H1 (cell line): Measurements from ENCODE around the gene IQCH. TPM values are rescaled to one million over a fixed set of nuclear protein-coding genes. Genes with fewer than 3 reads are reported as not detected.

Experiments
- CEBPB ChIP-seq: IDR thresholded peaks from 2 replicates; pipeline ENCODE4 v1.6.1; 2012; ENCODE audit warnings: low read depth, low read length
- CHD1 ChIP-seq: IDR thresholded peaks from 2 replicates; pipeline ENCODE4 v1.6.1; 2012; ENCODE audit warnings: low read depth, low read length, improper control_type of control experiment
- EGR1 ChIP-seq: IDR thresholded peaks from 2 replicates; pipeline ENCODE4 v1.6.1; 2011; ENCODE audit warnings: low read depth, low read length, borderline replicate concordance
- EP300 ChIP-seq, 2 experiments: IDR thresholded peaks; 1 replicate in 1 of 2; 2 replicates in 1 of 2; pipeline ENCODE4 v1.6.1; 2011 to 2012; ENCODE audit warnings: low read depth in 2 of 2, low read length in 2 of 2, mild to moderate bottlenecking in 2 of 2, borderline replicate concordance in 1 of 2, inconsistent platforms in 1 of 2, moderate library complexity in 1 of 2
- FOSL1 ChIP-seq: IDR thresholded peaks from 2 replicates; pipeline ENCODE4 v1.6.1; 2011; ENCODE audit warnings: mild to moderate bottlenecking, low read depth, low read length, moderate library complexity; ENCODE audit not compliant: insufficient read depth
- HDAC6 ChIP-seq: IDR thresholded peaks from one replicate; pipeline ENCODE4 v1.7.1; 2012; ENCODE audit warnings: low read depth, mild to moderate bottlenecking, inconsistent platforms, low read length, moderate library complexity
- JUND ChIP-seq: IDR thresholded peaks from 2 replicates; pipeline ENCODE4 v1.6.1; 2011; ENCODE audit warnings: mild to moderate bottlenecking, improper control_type of control experiment, low read length
- KDM1A ChIP-seq: fragments of 200-600, 300-600 bp; sonication (generic); IDR thresholded peaks from 2 replicates; pipeline ENCODE4 v1.7.1; 2016; ENCODE audit warnings: mild to moderate bottlenecking, low read length, borderline replicate concordance
- KDM4A ChIP-seq: IDR thresholded peaks from one replicate; pipeline ENCODE4 v1.7.1; 2012; ENCODE audit warnings: low read depth, mild to moderate bottlenecking, moderate library complexity, low read length, inconsistent platforms; ENCODE audit not compliant: severe bottlenecking
- RAD21 ChIP-seq, 2 experiments: IDR thresholded peaks in 1 of 2; conservative IDR thresholded peaks in 1 of 2; 2 replicates each; pipeline ENCODE4 v1.6.1; 2011; ENCODE audit warnings: low read depth in 2 of 2, low read length in 2 of 2, improper control_type of control experiment in 1 of 2, inconsistent platforms in 1 of 2, mild to moderate bottlenecking in 1 of 2, moderate library complexity in 1 of 2
- RBBP5 ChIP-seq: IDR thresholded peaks from 2 replicates; pipeline ENCODE4 v1.7.1; 2012; ENCODE audit warnings: low read depth, mild to moderate bottlenecking, inconsistent platforms, low read length, moderate library complexity, borderline replicate concordance
- RXRA ChIP-seq: IDR thresholded peaks from 2 replicates; pipeline ENCODE4 v1.6.1; 2011; ENCODE audit warnings: low read depth, mild to moderate bottlenecking, low read length, moderate library complexity; ENCODE audit not compliant: insufficient read depth
- SIRT6 ChIP-seq: IDR thresholded peaks from one replicate; pipeline ENCODE4 v1.7.1; 2012; ENCODE audit warnings: low read length, inconsistent platforms
- SIX5 ChIP-seq: IDR thresholded peaks from 2 replicates; pipeline ENCODE4 v1.6.1; 2011; ENCODE audit warnings: mild to moderate bottlenecking, low read depth, low read length
- SRF ChIP-seq: IDR thresholded peaks from 2 replicates; pipeline ENCODE4 v1.6.1; 2011; ENCODE audit warnings: mild to moderate bottlenecking, low read depth, low read length, moderate library complexity
- TBP ChIP-seq: IDR thresholded peaks from 2 replicates; pipeline ENCODE4 v1.6.1; 2011; ENCODE audit warnings: low read depth, low read length, improper control_type of control experiment
- TEAD4 ChIP-seq: IDR thresholded peaks from 2 replicates; pipeline ENCODE4 v1.6.1; 2012; ENCODE audit warnings: low read depth, low read length, inconsistent platforms, mixed read lengths
- YY1 ChIP-seq: IDR thresholded peaks from 2 replicates; pipeline ENCODE4 v1.6.1; 2011; ENCODE audit warnings: low read depth, mild to moderate bottlenecking, low read length
- ZNF274 ChIP-seq: IDR thresholded peaks from 2 replicates; pipeline ENCODE4 v1.7.0; 2012; ENCODE audit warnings: low read length, borderline replicate concordance; ENCODE audit errors: extremely low read depth
- polyA plus RNA-seq, 7 experiments: library from polyadenylated mRNA; depleted of rRNA in 3 of 7; stranded (reverse) in 5 of 7; unstranded in 2 of 7; fragments of >200 nt in 5 of 7; fragments of 200-250 nt in 2 of 7; gene quantifications; 1 replicate in 5 of 7; 2 replicates in 1 of 7; 4 replicates in 1 of 7; pipeline versions ENCODE4 v1.2.1 to v1.2.3, GENCODE V29; 2011 to 2013; ENCODE audit warnings: missing spikeins in 2 of 7, mixed read lengths in 2 of 7
- total RNA-seq: library from RNA; stranded (reverse); fragmentation: NEBNext Ultra II Directional; extraction: Animal tissue kit (Norgen Biotek cat#: 25700); gene quantifications from 2 replicates; pipeline ENCODE4 v1.2.1, GENCODE V29; 2021
- TF ChIP-seq, protein P1 (sequence below): IDR thresholded peaks from 2 replicates; pipeline ENCODE4 v1.6.1; 2012; ENCODE audit warnings: low read length, inconsistent platforms

The IQCH gene
- total and polyA plus RNA-seq, 2 of the 8 experiments (the other 6 are each of a cell fraction or from before 2014, with no cell fraction given), result 0.60 to 1.9 TPM

DNA sequence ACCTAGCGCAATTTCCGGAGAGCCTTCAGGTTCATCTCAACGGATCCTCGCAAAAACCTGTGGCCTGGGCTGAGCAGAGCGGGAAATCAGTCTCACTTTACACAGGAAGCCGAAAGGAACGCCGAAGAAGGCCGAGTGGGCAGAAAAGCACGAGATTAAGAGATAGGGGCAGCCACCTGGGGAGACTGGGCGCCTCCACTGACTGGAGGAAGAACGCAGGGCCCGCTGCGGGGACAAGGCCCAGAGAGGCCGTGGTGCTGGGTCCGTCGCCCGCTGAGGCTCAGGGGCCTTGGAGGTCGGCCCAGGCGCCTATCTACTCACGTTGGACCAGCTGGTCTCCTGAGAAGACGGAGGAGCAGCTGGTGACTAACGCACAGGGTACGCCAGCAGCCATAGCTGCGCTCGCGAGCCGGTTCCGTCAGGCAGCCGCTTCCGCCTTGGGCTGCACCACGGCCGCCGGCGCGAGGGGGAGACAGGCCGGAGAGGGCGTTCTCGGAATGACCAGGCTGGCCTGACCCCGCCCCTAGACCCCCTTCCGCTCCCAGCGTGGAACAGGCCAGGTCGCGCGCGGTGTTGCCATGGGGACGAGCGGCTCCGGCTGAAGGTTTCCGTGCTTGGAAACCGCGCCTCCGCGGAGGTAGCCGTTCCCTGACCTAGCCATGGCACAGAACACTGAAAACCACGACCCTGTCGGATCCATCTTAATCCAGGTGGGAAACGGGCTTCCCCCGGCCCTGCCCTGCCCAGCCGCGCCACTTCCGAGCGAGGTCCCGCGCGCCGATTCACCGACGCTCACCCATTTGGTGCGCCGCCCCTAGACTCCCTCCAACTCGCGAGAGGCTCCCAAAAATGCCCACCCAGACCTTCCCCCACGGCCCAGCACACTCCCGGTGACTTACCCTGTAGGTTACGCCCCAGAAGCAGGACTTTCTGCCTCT, at the start of gene IQCH, which contains the start of gene AAGAB (continued):
- TF ChIP-seq TBP (peak; percentile 86), TEAD4 (peak; percentile 28; the same call in 1 of the 2 replicates), EGR1 (no peak), SIRT6 (no peak), RBBP5 (peak; percentile 90; the same call in 1 of the 2 replicates), HDAC6 (no peak), RXRA (no peak), ZNF274 (no peak), EP300 (IDR thresholded peaks at IDR 0.05; ENCODE audit: borderline replicate concordance in 1 of 2, low read depth in 2 of 2, low read length in 2 of 2) (peak in 1 of 2 experiments; percentile 100; a peak in 2 of 3 replicates), SRF (peak; percentile 47; the same call in 1 of the 2 replicates), JUND (peak; percentile 98), RAD21 (IDR thresholded peaks at IDR 0.05 in 1 of 2, conservative IDR thresholded peaks at IDR 0.05 in 1 of 2; ENCODE audit: low read depth in 2 of 2, low read length in 2 of 2) (no peak), FOSL1 (no peak), KDM1A (no peak), CHD1 (peak; percentile 100), YY1 (peak; percentile 90), KDM4A (peak; percentile 66), CEBPB (no peak), SIX5 (peak; percentile 27; the same call in 1 of the 2 replicates)
- TF ChIP-seq, protein P1, sequence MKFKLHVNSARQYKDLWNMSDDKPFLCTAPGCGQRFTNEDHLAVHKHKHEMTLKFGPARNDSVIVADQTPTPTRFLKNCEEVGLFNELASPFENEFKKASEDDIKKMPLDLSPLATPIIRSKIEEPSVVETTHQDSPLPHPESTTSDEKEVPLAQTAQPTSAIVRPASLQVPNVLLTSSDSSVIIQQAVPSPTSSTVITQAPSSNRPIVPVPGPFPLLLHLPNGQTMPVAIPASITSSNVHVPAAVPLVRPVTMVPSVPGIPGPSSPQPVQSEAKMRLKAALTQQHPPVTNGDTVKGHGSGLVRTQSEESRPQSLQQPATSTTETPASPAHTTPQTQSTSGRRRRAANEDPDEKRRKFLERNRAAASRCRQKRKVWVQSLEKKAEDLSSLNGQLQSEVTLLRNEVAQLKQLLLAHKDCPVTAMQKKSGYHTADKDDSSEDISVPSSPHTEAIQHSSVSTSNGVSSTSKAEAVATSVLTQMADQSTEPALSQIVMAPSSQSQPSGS, result no peak
